ENCODE measurements around the gene UMODL1. TPM values are rescaled to one million over a fixed set of nuclear protein-coding genes. Genes with fewer than 3 reads are reported as not detected.
"Not testable (repeated sequence)": the region's sequence is repeated elsewhere in the genome, so short reads cannot be mapped to it uniquely, and the experiment has no call there.

Gene UMODL1
- total and polyA plus RNA-seq, 3 donors from 2014 or later = 1.7 to 7.8 (median 6.8) TPM

DNA sequence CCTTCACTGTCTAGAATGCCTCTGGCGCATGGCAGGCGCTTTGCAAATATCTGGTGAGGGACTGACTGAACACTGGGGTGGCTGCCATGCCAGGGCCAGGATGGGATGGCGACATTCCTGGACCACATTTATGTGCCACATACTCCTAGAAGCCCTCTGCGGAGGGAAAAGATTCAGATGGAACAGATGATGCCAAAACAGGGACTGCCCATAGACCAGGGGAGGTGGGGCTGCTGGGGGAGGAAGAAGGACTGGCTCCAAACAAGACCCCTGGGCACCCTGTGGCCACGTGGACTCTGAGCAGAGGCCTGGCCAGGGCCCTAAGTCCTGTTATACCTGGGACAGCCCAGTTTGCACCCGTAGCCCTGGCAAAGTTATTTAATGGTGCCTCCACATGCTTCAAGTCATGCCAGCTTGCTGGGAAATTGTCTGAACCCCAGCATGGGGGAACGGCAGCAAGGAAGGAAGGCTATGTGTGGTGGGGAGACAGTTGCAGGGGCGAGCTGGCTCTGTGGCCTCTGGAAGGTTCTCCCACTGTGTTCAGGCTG lies 44.1 kb downstream of the UMODL1 start:
- H3K4me3 ChIP-seq = no peak overlapping the region
- intact Hi-C loops (cut with DNase I; ENCODE audit: low total_unique reads) = no loop called here
- H3K9me3 ChIP-seq = no peaks in the 10 kb centered on the region
- no peaks in the 10 kb centered on the region for H3K36me3 ChIP-seq (ENCODE audit: low read depth, missing control alignments)
- no peak for DNase-seq
- H3K27ac ChIP-seq = no peak overlapping the region
- no peaks in the 10 kb centered on the region for H3K4me1 ChIP-seq
- no peaks in the 10 kb centered on the region for H3K27me3 ChIP-seq
- WGBS, 2 donors = 89 to 90% methylated on average over 3 to 8 of the region's 8 CpGs
- TF ChIP-seq POLR2A (IDR thresholded peaks at IDR 0.05) = no peak
- TF ChIP-seq, protein P1, sequence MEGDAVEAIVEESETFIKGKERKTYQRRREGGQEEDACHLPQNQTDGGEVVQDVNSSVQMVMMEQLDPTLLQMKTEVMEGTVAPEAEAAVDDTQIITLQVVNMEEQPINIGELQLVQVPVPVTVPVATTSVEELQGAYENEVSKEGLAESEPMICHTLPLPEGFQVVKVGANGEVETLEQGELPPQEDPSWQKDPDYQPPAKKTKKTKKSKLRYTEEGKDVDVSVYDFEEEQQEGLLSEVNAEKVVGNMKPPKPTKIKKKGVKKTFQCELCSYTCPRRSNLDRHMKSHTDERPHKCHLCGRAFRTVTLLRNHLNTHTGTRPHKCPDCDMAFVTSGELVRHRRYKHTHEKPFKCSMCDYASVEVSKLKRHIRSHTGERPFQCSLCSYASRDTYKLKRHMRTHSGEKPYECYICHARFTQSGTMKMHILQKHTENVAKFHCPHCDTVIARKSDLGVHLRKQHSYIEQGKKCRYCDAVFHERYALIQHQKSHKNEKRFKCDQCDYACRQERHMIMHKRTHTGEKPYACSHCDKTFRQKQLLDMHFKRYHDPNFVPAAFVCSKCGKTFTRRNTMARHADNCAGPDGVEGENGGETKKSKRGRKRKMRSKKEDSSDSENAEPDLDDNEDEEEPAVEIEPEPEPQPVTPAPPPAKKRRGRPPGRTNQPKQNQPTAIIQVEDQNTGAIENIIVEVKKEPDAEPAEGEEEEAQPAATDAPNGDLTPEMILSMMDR (IDR thresholded peaks at IDR 0.05) = no peak

DNA sequence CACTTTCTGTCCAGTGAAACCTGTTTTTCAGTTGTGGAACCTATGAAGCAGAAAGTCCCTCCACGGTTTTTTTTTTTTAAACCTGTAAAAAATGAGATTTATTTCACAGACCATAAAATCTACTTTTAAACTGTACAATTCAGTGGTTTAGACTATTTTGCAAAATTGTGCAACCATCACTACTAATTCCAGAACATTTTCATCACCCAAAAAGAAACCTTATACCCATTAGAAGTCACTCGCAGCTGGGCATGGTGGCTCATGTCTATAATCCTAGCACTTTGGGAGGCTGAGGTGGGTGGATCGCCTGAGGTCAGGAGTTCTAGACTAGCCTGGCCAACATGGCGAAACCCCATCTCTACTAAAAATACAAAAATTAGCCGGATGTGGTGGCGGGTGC lies 45.4 kb downstream of the UMODL1 start:
- H3K27me3 ChIP-seq; H3K4me1 ChIP-seq; H3K27ac ChIP-seq; DNase-seq; H3K36me3 ChIP-seq (ENCODE audit: low read depth, missing control alignments); H3K4me3 ChIP-seq; H3K9me3 ChIP-seq; intact Hi-C loops (cut with DNase I; ENCODE audit: low total_unique reads): not testable (repeated sequence)
- WGBS, 2 donors = 80 to 82% methylated on average over 6 of the region's 6 CpGs

DNA sequence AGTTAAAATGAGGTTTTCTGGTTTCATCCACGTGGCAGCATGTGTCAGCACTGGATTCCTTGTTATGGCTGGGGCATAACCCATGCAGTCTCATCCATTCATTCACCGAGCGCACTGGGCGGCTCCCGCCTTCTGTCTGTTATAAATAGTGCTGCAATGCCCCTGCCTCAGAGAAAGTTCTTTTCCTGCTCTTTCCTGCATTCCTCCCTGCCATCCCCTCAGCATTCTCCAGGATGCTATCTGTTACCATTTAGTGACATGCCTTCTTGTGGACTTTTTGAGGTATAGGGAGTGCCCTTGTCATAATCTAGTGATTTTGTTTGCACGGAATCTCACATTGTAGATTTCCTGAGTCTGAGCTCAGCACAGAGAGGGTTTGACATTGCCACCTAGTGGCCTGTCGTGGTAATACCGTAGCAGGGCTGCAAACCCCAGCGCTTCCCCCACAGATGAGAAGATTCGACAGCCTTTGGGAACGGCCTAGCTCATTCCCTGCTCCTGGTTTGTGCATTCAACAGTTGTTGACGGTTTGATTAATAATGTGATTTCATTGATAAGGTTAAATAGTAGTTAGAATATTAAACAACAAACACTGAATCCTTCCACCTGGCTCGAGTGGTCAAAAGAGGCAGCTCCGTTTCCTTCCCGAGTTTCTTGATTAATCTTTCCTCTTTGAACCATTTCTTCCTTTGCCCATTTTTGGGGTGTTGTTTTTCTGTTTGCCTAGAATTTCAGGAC lies 46.3 kb downstream of the UMODL1 start:
- intact Hi-C loops (cut with DNase I; ENCODE audit: low total_unique reads) = no loop called here
- Histone ChIP-seq H3K36me3 (ENCODE audit: low read depth, missing control alignments) (no peaks in the 10 kb centered on the region), H3K4me3 (no peak overlapping the region), H3K9me3 (no peaks in the 10 kb centered on the region), H3K4me1 (no peaks in the 10 kb centered on the region), H3K27me3 (no peaks in the 10 kb centered on the region), H3K27ac (no peak overlapping the region)
- WGBS, 2 donors = 22 to 32% methylated on average over 15 of the region's 15 CpGs
- DNase-seq = peak; percentile 85
- TF ChIP-seq POLR2A (IDR thresholded peaks at IDR 0.05) = no peak
- TF ChIP-seq, protein P1 (IDR thresholded peaks at IDR 0.05) = peak; percentile 89 to 94 (median 93)

DNA sequence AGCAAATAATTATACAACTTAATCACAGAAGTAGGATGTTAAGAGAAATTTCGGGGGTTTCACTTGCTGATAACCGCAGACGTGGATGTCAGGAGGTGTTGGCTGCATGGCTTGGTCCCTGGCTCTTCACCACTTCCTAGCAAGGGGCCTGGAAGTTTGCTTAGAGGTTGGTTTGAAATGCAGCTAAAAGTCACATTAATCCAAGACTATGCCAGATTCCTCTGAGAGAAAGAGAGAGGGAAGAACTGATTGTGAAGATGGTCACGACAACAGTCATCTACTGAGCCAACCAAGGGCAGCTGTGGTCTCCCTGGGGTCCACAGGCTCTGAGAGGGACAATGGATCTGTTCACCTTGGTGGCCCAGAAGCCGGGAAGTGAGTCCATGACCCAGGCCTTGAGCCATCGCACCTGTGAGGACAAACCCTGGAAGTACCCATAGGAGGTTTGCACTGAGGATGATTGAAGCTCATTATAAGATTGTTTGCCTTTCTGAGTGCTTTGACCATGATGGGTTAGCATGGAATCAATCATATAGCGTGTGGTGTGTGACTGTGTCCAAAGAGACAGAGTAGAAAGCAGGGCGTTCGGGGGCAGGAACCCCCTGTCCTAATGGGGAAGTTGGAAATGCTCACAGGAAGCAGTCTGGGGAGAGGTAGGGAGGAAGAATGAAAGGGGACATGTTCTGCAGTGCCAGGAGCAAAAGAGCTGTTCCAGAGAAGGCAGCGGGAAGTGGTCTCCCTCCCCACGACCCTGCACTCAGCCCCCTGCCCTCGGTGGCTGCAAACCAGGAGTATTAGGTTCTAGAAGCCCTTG lies 47.1 kb downstream of the UMODL1 start:
- Histone ChIP-seq H3K36me3 (ENCODE audit: low read depth, missing control alignments) (no peaks in the 10 kb centered on the region), H3K4me1 (no peaks in the 10 kb centered on the region), H3K9me3 (no peaks in the 10 kb centered on the region), H3K4me3 (no peak overlapping the region), H3K27ac (no peak overlapping the region), H3K27me3 (no peaks in the 10 kb centered on the region)
- intact Hi-C loops (cut with DNase I; ENCODE audit: low total_unique reads) = no loop called here
- WGBS, 2 donors = 77 to 80% methylated on average over 12 of the region's 12 CpGs
- TF ChIP-seq POLR2A (IDR thresholded peaks at IDR 0.05) = no peak
- DNase-seq = no peak

DNA sequence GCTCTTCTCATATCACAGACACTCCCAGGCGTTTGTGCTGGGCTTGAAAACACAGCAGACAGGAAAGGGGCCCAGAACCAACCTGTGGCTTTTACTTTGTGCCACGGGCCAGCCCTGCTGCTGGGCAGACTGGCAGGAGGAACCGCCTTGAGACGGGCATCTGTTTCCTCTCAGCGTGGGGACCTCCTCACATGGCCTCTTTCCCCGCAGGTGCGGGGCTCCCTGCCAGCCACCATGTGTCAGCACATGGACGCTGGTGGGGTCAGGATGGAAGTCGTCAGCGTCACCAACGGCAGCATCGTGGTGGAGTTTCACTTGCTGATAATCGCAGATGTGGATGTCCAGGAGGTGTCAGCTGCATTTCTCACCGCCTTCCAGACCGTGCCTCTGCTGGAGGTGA lies 47.8 kb downstream of the UMODL1 start:
- DNase-seq = no peak
- Histone ChIP-seq H3K9me3 (no peaks in the 10 kb centered on the region), H3K4me1 (no peaks in the 10 kb centered on the region), H3K36me3 (ENCODE audit: low read depth, missing control alignments) (no peaks in the 10 kb centered on the region), H3K4me3 (no peak overlapping the region), H3K27ac (no peak overlapping the region), H3K27me3 (no peaks in the 10 kb centered on the region)
- 39 to 63% methylated on average over 13 to 14 of the region's 15 CpGs for WGBS, 2 donors
- intact Hi-C loops (cut with DNase I; ENCODE audit: low total_unique reads) = no loop called here
- TF ChIP-seq, protein P1 (IDR thresholded peaks at IDR 0.05) = no peak
- TF ChIP-seq POLR2A (IDR thresholded peaks at IDR 0.05) = no peak

Measured in testis (tissue), 3 donors.